NT2/D1 (cell line): Measurements from ENCODE around the gene DNMT1.

Experiments
- SUZ12 ChIP-seq: IDR thresholded peaks from 2 replicates; pipeline ENCODE4 v1.6.1; 2011; ENCODE audit not compliant: insufficient read length, insufficient read depth; ENCODE audit errors: extremely low read depth
- YY1 ChIP-seq: IDR thresholded peaks from 2 replicates; pipeline ENCODE4 v1.6.1; 2011; ENCODE audit not compliant: insufficient read length, insufficient read depth
- ZNF274 ChIP-seq: IDR thresholded peaks from 2 replicates; pipeline ENCODE4 v1.6.1; 2011; ENCODE audit warnings: mild to moderate bottlenecking, low read depth, low read length

- no peak for TF ChIP-seq ZNF274
- no peak for TF ChIP-seq SUZ12
- no peak for TF ChIP-seq YY1
These were observed 68.5 kb downstream of the DNMT1 start for GRCh38 chr19:10126213-10126639.
